Testis (tissue), 5 donors: ENCODE data around the gene EXOC3L4. TPM values are rescaled to one million over a fixed set of nuclear protein-coding genes. Genes with fewer than 3 reads are reported as not detected.
"Not testable (repeated sequence)": the region's sequence is repeated elsewhere in the genome, so short reads cannot be mapped to it uniquely, and the experiment has no call there.

ENCODE experiments used
- DNase-seq: peaks from one replicate; pipeline ENCODE4 v3.0.0-alpha.2; 2019
- H3K27ac ChIP-seq, 2 donors: fragments of 200-600 bp; sonication (generic); one replicate each; pipeline ENCODE4 v1.5.1; 2019
- H3K27me3 ChIP-seq: fragments of 200-600 bp; sonication (generic); one replicate; pipeline ENCODE4 v1.5.1; 2019
- H3K36me3 ChIP-seq: fragments of 200-600 bp; sonication (generic); one replicate; pipeline ENCODE4 v1.5.1; 2017; ENCODE audit warnings: low read depth; ENCODE audit errors: missing control alignments
- H3K4me1 ChIP-seq: fragments of 200-600 bp; sonication (generic); one replicate; pipeline ENCODE4 v1.5.1; 2019
- H3K4me3 ChIP-seq, 2 donors: fragments of 200-600 bp; sonication (generic); one replicate each; pipeline ENCODE4 v1.5.1; 2017 to 2019
- H3K9me3 ChIP-seq: fragments of 200-600 bp; sonication (generic); one replicate; pipeline ENCODE4 v1.5.1; 2017
- POLR2A ChIP-seq: fragments of 450-650 bp; IDR thresholded peaks from one replicate; pipeline ENCODE4 v1.6.1; 2017; ENCODE audit warnings: antibody characterized with exemption, mild to moderate bottlenecking, moderate library complexity
- WGBS, 2 donors: methylation state at CpG; one replicate each; pipeline ENCODE4 v1.1.5; 2018; 5-methylcytosine and 5-hydroxymethylcytosine counted together
- intact Hi-C: fragments of 100-400 bp; cut with DNase I; formaldehyde crosslinking; loops from one replicate; pipeline ENCODE4 v1.15.1; 2023; ENCODE audit warnings: low total_unique reads
- long read RNA-seq, 2 donors: transcript quantifications; one replicate each; lab custom pipeline, GENCODE V29; 2026
- polyA plus RNA-seq: library from polyadenylated mRNA; stranded (reverse); fragments of 350-450 nt; fragmentation: Illumina TruSeq; extraction: RNeasy Lipid Tissue Mini Kit (QIAGEN cat#74804); gene quantifications from one replicate; pipeline ENCODE4 v1.2.3, GENCODE V29; 2014; ENCODE audit warnings: low read depth, low replicate concordance; ENCODE audit not compliant: insufficient read depth
- total RNA-seq, 2 donors: library from RNA; depleted of rRNA; stranded (reverse); fragments of >200 nt; gene quantifications; one replicate each; pipeline ENCODE4 v1.2.3, GENCODE V29; 2016
- TF ChIP-seq, protein P1 (sequence below), 3 experiments: fragments of 450-650 bp in 2 of 3; fragments of 200-600 bp in 1 of 3; sonication (generic) in 1 of 3; IDR thresholded peaks; one replicate each; pipeline ENCODE4 v1.5.1; 2016 to 2019; ENCODE audit warnings: antibody characterized with exemption in 3 of 3, mild to moderate bottlenecking in 2 of 3, moderate library complexity in 1 of 3

The EXOC3L4 gene
- total RNA-seq (1 to 10 TPM; 1.0 to 2.4 TPM), polyA plus RNA-seq (2.4 TPM)
- long read RNA-seq, donor 1, result 0 reads
- long read RNA-seq, donor 2, result 0 reads

DNA sequence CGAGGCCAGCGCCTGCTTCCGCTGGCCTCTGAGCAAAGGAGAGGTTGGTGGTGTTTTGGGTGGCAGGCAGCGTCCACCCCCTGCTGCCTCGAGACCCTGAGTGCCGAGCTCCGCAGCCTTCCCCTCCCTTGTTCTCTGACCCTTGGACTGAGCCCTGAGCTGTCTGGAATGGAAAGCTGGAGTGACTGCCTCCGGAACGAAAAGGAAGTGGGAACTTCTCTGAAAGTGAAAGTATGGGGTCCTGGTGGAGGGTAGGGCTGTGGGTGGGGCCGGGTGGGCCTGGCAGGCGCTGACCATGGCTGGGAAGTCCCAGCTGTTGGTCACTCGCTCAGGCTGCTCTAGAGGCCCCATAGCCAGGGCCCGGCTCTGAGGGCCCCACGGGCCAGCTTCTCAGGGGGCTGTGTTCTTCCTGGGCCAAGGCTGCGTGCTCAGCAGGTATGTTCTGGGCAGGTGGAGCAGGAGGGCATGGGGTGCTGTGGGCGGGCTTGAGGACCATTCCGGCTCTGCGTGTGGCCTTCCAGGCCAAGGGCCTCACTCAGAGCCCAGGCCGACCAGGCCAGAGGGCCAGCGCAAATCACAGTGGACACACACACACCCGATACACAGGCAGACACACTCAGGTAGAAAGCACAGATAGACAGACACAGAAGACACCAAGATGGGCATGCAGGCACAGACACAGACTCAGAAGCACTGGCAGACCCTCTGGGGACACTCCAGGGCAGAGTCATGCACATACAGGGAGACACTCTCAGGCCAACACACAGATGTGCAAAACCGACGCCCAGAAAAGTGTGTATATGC, at the start of gene EXOC3L4:
Gene EXOC3L4 (plus strand): TSS at position 320 of the 804 bp plus-strand sequence. CDS start 5,495 bp downstream, outside the sequence.
- peak within 1 kb of the TSS; percentile 60 to 77 for H3K27ac ChIP-seq
- H3K4me3 ChIP-seq, result no peak within 1 kb of the TSS
- no peaks in the 10 kb centered on the region for H3K27me3 ChIP-seq
- no peaks in the 10 kb centered on the region for H3K36me3 ChIP-seq
- intact Hi-C loops, result no loop called here
- DNase-seq, result no peak
- TF ChIP-seq POLR2A, result no peak
- TF ChIP-seq, protein P1, sequence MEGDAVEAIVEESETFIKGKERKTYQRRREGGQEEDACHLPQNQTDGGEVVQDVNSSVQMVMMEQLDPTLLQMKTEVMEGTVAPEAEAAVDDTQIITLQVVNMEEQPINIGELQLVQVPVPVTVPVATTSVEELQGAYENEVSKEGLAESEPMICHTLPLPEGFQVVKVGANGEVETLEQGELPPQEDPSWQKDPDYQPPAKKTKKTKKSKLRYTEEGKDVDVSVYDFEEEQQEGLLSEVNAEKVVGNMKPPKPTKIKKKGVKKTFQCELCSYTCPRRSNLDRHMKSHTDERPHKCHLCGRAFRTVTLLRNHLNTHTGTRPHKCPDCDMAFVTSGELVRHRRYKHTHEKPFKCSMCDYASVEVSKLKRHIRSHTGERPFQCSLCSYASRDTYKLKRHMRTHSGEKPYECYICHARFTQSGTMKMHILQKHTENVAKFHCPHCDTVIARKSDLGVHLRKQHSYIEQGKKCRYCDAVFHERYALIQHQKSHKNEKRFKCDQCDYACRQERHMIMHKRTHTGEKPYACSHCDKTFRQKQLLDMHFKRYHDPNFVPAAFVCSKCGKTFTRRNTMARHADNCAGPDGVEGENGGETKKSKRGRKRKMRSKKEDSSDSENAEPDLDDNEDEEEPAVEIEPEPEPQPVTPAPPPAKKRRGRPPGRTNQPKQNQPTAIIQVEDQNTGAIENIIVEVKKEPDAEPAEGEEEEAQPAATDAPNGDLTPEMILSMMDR (IDR thresholded peaks at IDR 0.05), result no peak
- peaks cover 7% of the 10 kb centered on the region for H3K4me1 ChIP-seq
- no peaks in the 10 kb centered on the region for H3K9me3 ChIP-seq
- 57 to 76% methylated on average over 12 to 23 of the region's 23 CpGs for WGBS, 2 donors

DNA sequence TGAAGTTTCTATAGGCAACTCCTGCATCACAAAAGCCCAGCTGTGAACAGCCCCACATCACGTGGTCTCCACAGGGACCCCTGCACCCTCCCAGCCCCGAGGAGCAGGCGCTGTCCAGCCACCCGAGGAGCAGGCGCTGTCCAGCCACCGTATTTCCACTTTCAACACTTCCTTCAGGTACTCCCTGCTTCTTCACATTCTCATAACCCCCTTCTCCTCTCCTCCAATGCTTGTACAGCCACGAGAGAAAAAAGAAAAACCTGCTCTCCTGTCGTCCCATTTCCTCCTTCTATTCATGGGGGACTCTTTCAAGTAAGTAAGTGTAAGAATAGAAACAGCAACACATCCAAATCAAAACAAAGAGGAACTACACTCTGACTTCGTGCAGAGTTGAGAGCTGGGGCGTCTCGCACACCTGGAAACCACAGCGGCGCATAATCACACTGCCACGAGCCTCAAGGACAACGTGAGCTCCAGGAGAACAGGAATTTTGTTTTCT, 49.1 kb upstream of the EXOC3L4 start:
- Histone ChIP-seq H3K27ac (no peak overlapping the region), H3K4me3 (no peak overlapping the region), H3K27me3 (no peaks in the 10 kb centered on the region), H3K36me3 (no peaks in the 10 kb centered on the region), H3K9me3 (no peaks in the 10 kb centered on the region), H3K4me1 (peaks cover 5% of the 10 kb centered on the region)
- TF ChIP-seq, protein P1 (IDR thresholded peaks at IDR 0.05), result no peak
- TF ChIP-seq POLR2A, result no peak
- intact Hi-C loops, result no loop called here
- no peak for DNase-seq
- 27 to 44% methylated on average over 15 of the region's 15 CpGs for WGBS, 2 donors

DNA sequence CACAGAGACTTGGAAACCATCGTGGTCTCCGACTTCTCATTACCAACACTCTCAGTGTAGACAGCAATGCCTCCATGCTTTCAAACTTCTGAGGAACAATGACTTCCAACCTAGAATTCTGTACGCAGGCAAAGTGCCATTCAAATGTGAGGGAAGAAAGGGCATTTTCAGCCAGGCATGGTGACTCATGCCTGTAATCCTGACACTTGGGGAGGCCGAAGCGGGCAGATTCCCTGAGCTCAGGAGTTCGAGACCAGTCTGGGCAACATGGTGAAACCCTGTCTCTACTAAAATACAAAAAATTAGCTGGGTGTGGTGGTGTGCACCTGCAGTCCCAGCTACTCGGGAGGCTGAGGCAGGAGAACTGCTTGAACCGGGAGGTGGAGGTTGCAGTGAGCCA, 47.1 kb upstream of the EXOC3L4 start:
- H3K27me3 ChIP-seq, H3K4me1 ChIP-seq, DNase-seq, intact Hi-C loops, H3K4me3 ChIP-seq, H3K36me3 ChIP-seq, H3K9me3 ChIP-seq, H3K27ac ChIP-seq: not testable (repeated sequence)
- WGBS, 2 donors, result 92 to 94% methylated on average over 8 of the region's 8 CpGs

DNA sequence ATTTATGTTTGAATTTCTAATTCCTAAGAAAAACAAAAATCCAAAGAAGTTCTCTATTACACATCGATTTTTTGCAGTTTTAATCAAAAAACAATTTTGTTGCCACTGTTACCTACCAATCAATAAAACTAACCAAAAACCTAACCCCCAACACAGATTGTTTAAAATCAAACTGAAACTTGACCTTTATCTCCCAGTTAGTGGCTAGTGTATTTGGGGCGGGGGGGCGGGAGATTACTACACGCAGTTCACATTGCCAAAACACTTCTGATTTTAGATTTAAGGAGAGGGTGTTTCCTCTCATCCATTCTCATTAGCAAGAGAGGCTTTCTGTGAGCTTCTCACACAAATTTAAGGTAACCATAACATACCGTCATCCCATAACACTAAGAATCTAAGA, 43.6 kb upstream of the EXOC3L4 start:
- TF ChIP-seq, protein P1 (IDR thresholded peaks at IDR 0.05), result no peak
- TF ChIP-seq POLR2A, result no peak
- H3K27me3 ChIP-seq, result no peaks in the 10 kb centered on the region
- no peak overlapping the region for H3K27ac ChIP-seq
- H3K4me3 ChIP-seq, result no peak overlapping the region
- peaks cover 21% of the 10 kb centered on the region for H3K4me1 ChIP-seq
- 61 to 70% methylated on average over 5 of the region's 5 CpGs for WGBS, 2 donors
- no peak for DNase-seq
- intact Hi-C loops, result no loop called here
- no peaks in the 10 kb centered on the region for H3K36me3 ChIP-seq
- no peaks in the 10 kb centered on the region for H3K9me3 ChIP-seq

DNA sequence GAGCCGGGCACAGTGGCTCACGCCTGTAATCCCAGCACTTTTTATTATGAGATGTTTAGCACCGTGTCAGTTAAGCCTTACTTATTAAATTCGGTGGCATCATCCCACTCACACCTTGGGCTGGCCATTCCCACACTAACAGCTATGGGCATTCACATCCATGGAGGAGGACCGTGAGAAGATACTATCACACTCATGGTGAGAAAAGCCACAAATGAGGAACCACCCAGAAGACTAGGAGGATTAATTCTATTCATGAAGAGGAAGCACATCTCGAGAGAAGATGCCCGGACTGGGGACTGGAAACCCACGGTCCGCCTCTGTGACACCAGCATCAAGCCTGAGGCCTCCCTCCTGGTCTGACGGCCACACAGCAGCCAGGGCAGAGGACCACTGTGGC, 42.1 kb upstream of the EXOC3L4 start:
- DNase-seq, result no peak
- TF ChIP-seq, protein P1 (IDR thresholded peaks at IDR 0.05), result no peak
- H3K9me3 ChIP-seq, result no peaks in the 10 kb centered on the region
- WGBS, 2 donors, result 76 to 83% methylated on average over 10 of the region's 10 CpGs
- H3K36me3 ChIP-seq, result no peaks in the 10 kb centered on the region
- peak overlapping the region in 1 of 2 donors; percentile 11 for H3K27ac ChIP-seq
- H3K4me1 ChIP-seq, result peaks cover 21% of the 10 kb centered on the region
- no peaks in the 10 kb centered on the region for H3K27me3 ChIP-seq
- no peak overlapping the region for H3K4me3 ChIP-seq
- intact Hi-C loops, result no loop called here
